ENCODE measurements around the gene MEF2A. TPM values are rescaled to one million over a fixed set of nuclear protein-coding genes. Genes with fewer than 3 reads are reported as not detected.
"Not testable (repeated sequence)": the region's sequence is repeated elsewhere in the genome, so short reads cannot be mapped to it uniquely, and the experiment has no call there.

MEF2A gene
- total RNA-seq, 1 donor from 2014 or later: 20.7 TPM

- DNase-seq (ENCODE audit: low spot score) (no peak), ATAC-seq (no peak)
These were observed 160.5 kb downstream of the MEF2A start for GRCh38 chr15:99726333-99726732.

GRCh38 chr15:99727330-99727729 lies 161.5 kb downstream of the MEF2A start:
- DNase-seq (ENCODE audit: low spot score): no peak
- ATAC-seq: no peak

GRCh38 chr15:99727733-99728132 lies 161.9 kb downstream of the MEF2A start:
- no peak for ATAC-seq
- no peak for DNase-seq (ENCODE audit: low spot score)

DNA sequence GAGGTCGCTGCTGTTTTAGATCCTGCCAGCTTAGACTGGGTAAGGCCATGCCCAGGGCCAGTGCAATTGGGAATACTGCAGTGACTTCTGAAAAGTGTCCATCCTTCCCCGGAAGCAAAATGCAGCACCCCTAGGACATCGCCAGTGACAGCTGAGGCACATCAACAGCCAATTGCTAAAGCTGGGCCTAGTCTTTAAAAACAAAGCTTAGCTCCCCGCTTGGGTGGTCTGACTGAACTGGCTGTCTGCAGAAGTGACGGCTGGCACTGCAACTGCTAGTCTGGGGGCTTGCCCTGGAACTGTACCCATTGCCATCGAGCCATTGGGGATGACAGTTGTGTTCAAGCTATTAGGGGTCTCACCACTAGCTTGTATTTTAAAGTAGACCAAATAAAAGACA lies 163.1 kb downstream of the MEF2A start:
- DNase-seq (ENCODE audit: low spot score) (no peak), ATAC-seq (no peak)

DNA sequence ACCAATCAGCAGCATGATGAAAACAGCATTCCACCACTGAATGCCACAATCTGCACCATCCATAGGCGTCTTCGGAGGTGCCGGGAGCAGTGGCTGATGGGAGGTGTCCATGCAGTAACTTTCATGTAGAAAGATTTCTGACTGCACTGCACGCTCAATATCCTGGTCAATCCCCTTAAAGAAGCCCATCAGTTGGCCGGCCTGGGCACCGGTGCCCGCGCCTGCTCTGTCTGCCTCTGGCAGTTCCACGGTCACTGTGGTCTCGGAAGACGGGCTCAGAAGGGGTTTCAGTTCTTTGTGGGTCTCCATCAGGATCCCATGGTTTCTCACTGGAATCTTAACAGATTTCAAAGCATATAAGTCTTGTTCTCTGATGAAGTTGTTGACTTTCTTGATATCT lies 163.5 kb downstream of the MEF2A start:
- no peak for ATAC-seq
- no peak for DNase-seq (ENCODE audit: low spot score)

DNA sequence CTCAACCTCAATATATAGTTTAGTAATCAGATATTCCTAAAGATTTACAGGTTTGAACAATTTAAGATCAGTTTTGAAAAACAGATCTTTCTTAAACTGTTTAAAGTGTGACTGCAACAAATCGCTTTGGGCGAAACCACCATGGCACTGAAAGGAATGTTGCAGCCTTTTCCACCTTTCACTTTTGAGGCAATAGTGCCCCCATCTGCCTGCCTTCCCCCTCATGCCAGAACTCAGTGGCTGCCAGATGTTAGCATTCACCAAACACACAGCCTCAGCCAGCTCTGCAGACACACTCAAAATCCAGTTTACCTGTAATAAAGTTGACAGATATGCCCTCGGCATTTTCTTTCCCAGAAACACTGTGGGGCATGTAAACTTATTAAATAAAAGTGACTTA lies 164.1 kb downstream of the MEF2A start:
- peak; percentile 15 for ATAC-seq
- DNase-seq (ENCODE audit: low spot score): no peak

- no peak for ATAC-seq
- no peak for DNase-seq (ENCODE audit: low spot score)
These were observed 165.7 kb downstream of the MEF2A start for GRCh38 chr15:99731336-99732123.

GRCh38 chr15:99732124-99732750 lies 166.5 kb downstream of the MEF2A start:
- DNase-seq (ENCODE audit: low spot score) (no peak), ATAC-seq (no peak)

DNA sequence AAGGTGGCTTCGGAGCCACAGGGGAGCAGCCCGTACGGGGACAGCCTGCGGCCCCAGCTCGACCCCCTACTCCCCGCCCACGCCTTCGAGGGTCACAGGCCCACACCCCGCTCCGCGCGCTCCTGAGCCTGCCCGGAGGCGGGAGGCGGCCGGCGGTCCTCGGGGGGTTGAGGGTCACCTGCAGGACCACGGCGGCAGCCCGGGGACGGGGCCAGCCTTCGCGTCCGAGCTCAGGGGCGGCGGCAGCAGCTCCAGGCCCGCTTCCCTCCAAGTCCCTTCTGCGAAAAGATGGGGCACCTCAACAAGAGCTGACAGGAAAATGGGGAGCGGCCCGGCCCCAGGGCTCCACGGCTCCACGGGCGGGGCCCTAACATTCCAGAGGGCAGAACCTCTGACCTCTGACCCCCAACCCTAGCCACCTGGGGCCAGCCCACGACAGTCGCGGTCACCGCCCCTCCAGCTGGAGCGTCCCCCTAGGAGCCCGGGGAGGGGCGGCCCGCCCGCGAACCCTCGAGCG lies 167.0 kb downstream of the MEF2A start:
- ATAC-seq: peak; percentile 60
- no peak for DNase-seq (ENCODE audit: low spot score)

DNA sequence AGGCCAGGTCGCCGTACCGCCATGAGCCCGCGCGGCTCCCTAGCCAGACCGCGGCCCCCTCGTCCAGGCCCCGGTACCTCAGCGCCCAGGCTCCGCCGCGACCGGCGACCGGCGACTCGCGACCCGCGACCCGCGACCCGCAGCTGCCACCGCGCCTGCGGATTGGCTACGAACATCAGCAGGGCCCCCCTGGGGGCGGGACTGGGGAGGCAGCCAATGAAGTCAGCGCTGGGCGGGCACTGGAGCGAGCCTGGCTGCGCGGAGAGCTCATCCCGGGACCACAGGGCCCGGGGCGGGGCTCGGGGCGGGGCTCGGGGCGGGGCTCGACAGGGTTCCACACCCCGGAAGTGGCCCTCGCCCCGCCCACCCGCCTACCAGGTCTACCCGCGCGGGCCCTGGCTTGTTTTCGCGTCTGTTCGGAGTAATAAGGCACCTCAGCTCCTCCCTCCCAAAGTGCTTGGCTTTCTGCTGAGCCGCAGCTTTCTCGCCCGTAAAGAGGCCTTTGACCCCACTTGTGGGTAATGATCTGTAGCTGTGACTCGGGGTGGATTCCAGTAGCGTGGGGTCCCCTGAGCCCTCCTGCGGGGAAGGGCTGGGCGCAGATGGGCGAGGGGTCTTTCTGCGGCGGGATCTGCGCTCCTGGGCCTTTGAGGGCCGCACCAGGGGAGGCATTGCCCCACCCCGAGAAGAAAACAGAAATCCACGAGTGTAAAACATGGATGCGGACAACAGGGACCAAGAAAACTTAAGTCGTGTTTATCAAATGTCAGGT lies 167.7 kb downstream of the MEF2A start, which contains the start of gene LYSMD4:
Gene LYSMD4 (minus strand): TSS at position 170 of the 772 bp plus-strand sequence. CDS start 1,438 bp downstream, outside the sequence.
- ATAC-seq (peak; percentile 97), DNase-seq (ENCODE audit: low spot score) (peak; percentile 99)

DNA sequence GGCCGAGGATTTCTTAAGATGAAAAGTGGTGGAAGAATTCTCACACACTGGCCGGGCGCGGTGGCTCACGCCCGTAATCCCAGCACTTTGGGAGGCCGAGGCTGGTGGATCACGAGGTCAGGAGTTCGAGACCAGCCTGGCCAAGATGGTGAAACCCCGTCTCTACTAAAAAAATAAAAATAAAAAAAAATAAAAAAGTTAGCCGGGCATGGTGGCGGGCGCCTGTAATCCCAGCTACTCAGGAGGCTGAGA lies 168.2 kb downstream of the MEF2A start:
- DNase-seq (ENCODE audit: low spot score); ATAC-seq: not testable (repeated sequence)

- DNase-seq (ENCODE audit: low spot score): no peak
- ATAC-seq: no peak
These were observed 168.8 kb downstream of the MEF2A start for GRCh38 chr15:99734575-99734974.

DNA sequence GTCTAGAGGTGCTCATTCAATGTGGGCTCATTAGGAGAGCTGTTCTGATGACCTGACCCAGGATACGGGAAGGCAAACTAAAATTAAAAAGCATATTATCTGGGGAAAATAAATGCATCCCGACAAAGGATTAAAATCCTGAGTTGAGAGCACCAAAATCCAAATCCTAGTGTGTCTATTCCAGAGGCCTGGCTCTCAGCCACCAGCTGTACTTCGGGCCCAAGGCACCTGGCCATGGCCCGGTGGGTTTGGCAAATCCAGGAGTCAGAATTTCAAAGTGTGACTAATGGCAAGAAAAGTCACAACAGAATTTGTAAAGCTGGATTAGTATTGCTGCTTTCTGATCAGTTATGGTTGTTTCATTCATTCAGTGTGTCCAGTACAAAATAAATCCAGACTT lies 170.1 kb downstream of the MEF2A start:
- no peak for ATAC-seq

GRCh38 chr15:99736702-99737101 lies 170.9 kb downstream of the MEF2A start:
- ATAC-seq (no peak), DNase-seq (ENCODE audit: low spot score) (no peak)

More for the DNA sequence above, 170.1 kb downstream of the MEF2A start:
- DNase-seq (ENCODE audit: low spot score): no peak

DNA sequence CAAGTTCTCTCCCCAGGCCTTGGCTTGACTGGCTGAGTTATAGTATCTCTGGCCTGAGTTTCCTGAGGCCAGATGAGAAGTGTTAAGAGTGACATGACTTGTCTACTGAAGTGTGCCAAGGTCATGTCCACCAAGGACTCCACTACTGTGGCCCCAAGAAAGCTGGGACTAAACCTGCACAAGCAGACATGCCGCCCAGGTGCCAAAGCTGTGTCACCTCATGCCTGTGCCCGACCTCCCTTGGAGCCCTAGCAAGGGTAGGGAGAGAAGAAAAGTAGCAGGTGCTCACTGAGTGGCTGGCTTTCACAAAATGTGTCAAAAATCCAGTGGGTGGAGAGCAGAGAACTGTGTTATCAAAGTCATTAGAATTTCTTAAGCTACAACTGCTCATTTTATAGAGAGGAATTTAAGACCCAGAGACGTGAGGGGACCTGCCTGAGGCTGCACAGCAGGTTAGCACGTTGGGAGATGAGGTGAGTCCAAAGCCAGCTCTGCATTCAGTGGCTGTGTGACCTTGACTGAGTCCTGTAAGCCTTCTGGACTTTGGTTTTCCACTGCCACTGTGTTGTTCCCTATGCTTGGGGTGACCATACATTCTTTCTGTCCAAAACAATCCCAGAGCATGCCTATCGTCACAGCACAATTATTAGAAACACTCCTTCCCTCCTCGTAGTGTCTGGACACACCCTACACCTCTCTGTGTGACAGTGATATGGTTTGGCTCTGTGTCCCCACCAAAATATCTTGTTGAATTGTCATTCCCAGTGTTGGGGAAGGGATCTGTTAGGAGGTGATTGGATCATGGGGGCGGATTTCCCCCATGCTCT lies 172.4 kb downstream of the MEF2A start:
- ATAC-seq: no peak
- no peak for DNase-seq (ENCODE audit: low spot score)

DNA sequence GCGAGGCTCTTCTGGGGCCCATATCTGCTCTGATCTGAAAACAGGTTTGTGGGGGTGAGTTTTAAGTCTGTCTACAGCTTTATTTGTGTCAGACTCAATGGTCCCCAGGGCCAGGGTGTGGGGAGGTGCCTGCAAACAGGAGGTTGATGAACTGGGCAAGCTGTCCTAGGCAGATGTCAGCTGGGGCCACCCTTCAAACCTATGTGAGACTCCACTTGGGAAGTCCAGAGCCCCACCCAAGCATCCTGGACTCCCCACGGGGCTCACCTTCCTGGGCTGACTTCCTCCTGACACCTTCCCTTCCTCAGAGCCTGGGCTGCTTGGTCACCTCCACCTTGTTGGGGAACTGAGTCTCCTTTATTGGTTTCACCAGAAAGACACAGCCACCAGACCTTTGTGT lies 176.1 kb downstream of the MEF2A start:
- ATAC-seq (no peak), DNase-seq (ENCODE audit: low spot score) (no peak)

DNA sequence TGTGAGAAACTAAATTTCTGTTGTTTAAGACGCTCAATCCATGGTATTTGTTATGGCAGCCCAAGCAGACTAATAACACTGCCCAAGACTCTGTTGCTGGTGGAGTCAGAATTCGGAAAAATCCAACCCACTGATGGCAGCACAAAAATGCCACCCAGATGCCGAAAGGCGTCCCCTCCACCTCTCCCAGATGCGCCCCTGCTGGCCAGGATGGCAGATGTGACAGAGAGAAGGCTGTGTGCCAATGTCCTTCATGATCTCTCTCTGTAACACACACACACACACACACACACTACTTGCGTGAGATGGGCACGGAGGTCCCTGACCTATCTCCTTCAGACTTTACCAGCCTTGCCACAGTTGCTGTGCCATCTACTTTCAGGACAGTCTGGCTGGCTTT lies 178.4 kb downstream of the MEF2A start:
- no peak for ATAC-seq
- DNase-seq (ENCODE audit: low spot score): no peak

GRCh38 chr15:99745370-99746086 lies 179.7 kb downstream of the MEF2A start:
- ATAC-seq (no peak), DNase-seq (ENCODE audit: low spot score) (no peak)

GRCh38 chr15:99749386-99749785 lies 183.6 kb downstream of the MEF2A start:
- ATAC-seq: peak; percentile 92
- no peak for DNase-seq (ENCODE audit: low spot score)

GRCh38 chr15:99750326-99750725 lies 184.5 kb downstream of the MEF2A start:
- not testable (repeated sequence) for DNase-seq (ENCODE audit: low spot score); ATAC-seq

Measured in left lobe of liver (tissue), 2 donors.